Astrocyte (in vitro differentiated cells and primary cell): ENCODE results near the gene RPL26. TPM values are rescaled to one million over a fixed set of nuclear protein-coding genes. Genes with fewer than 3 reads are reported as not detected.
A peak's percentile ranks its signal among the peaks of the same experiment; 100 is the strongest.

Experiments used
- DNase-seq: peaks from one replicate; pipeline ENCODE4 v3.0.0-alpha.2; 2010; ENCODE audit warnings: low read depth
- FAIRE-seq: peaks from 2 replicates; lab custom pipeline; 2011; peaks lifted over from hg19 to GRCh38; lab: Jason Lieb, UNC
- H2AFZ ChIP-seq: 2 replicates; pipeline ENCODE4 v1.6.0; 2012; ENCODE audit warnings: low read depth, low read length, inconsistent platforms
- H3K27ac ChIP-seq: 2 replicates; pipeline ENCODE4 v1.5.1; 2011; ENCODE audit warnings: low read depth, low read length, inconsistent platforms
- H3K27me3 ChIP-seq: 2 replicates; pipeline ENCODE4 v1.6.0; 2011; ENCODE audit warnings: low read length, inconsistent platforms; ENCODE audit not compliant: insufficient read depth
- H3K36me3 ChIP-seq: 2 replicates; pipeline ENCODE4 v1.5.1; 2011; ENCODE audit warnings: low read length, inconsistent platforms; ENCODE audit not compliant: insufficient read depth
- H3K4me1 ChIP-seq: 2 replicates; pipeline ENCODE4 v1.5.1; 2011; ENCODE audit warnings: low read length, inconsistent platforms; ENCODE audit not compliant: insufficient read depth
- H3K4me2 ChIP-seq: 2 replicates; pipeline ENCODE4 v1.6.0; 2012; ENCODE audit warnings: low read length, inconsistent platforms
- H3K4me3 ChIP-seq: 2 replicates; pipeline ENCODE4 v1.5.1; 2011; ENCODE audit warnings: low read depth, mild to moderate bottlenecking, low read length, inconsistent platforms; ENCODE audit not compliant: insufficient read depth
- H3K79me2 ChIP-seq: 2 replicates; pipeline ENCODE4 v1.6.0; 2012; ENCODE audit warnings: mild to moderate bottlenecking, low read length, inconsistent platforms; ENCODE audit not compliant: insufficient read depth
- H3K9ac ChIP-seq: 2 replicates; pipeline ENCODE4 v1.6.0; 2012; ENCODE audit warnings: mild to moderate bottlenecking, low read length, inconsistent platforms
- H3K9me3 ChIP-seq: 2 replicates; pipeline ENCODE4 v1.5.1; 2012; ENCODE audit warnings: low read depth, mild to moderate bottlenecking, low read length, inconsistent platforms; ENCODE audit not compliant: insufficient read depth
- H4K20me1 ChIP-seq: 2 replicates; pipeline ENCODE4 v1.6.0; 2012; ENCODE audit warnings: low read length, inconsistent platforms; ENCODE audit not compliant: insufficient read depth
- H3K27ac Mint-ChIP-seq: one replicate; pipeline ENCODE4 v1.8.0; 2021; ENCODE audit warnings: mild to moderate bottlenecking, mixed read lengths; ENCODE audit not compliant: unreplicated experiment
- H3K27me3 Mint-ChIP-seq: one replicate; pipeline ENCODE4 v1.8.0; 2021; ENCODE audit warnings: low read depth, mixed read lengths; ENCODE audit not compliant: unreplicated experiment
- H3K36me3 Mint-ChIP-seq: one replicate; pipeline ENCODE4 v1.8.0; 2021; ENCODE audit warnings: low read depth, mixed read lengths; ENCODE audit not compliant: unreplicated experiment
- H3K4me1 Mint-ChIP-seq: one replicate; pipeline ENCODE4 v1.8.0; 2021; ENCODE audit warnings: low read depth, mixed read lengths; ENCODE audit not compliant: unreplicated experiment
- H3K4me3 Mint-ChIP-seq: one replicate; pipeline ENCODE4 v1.8.0; 2021; ENCODE audit warnings: mild to moderate bottlenecking, moderate library complexity, mixed read lengths; ENCODE audit not compliant: unreplicated experiment
- H3K9me3 Mint-ChIP-seq: one replicate; pipeline ENCODE4 v1.8.0; 2021; ENCODE audit warnings: mild to moderate bottlenecking, mixed read lengths; ENCODE audit not compliant: unreplicated experiment
- EZH2 ChIP-seq: IDR thresholded peaks from 2 replicates; pipeline ENCODE4 v1.6.1; 2012; ENCODE audit warnings: mild to moderate bottlenecking, low read length, inconsistent platforms; ENCODE audit not compliant: insufficient read depth
- total RNA-seq: library from RNA; stranded (reverse); gene quantifications from 2 replicates; pipeline ENCODE4 v1.2.1, GENCODE V29; 2021
- TF ChIP-seq, protein P1 (sequence below): IDR thresholded peaks from 2 replicates; pipeline ENCODE4 v1.5.1; 2011; ENCODE audit warnings: low read depth, mild to moderate bottlenecking, inconsistent platforms, low read length, moderate library complexity; ENCODE audit not compliant: insufficient read depth

RPL26 gene
- total RNA-seq, 1 donor from 2014 or later, result 1,342 TPM

DNA sequence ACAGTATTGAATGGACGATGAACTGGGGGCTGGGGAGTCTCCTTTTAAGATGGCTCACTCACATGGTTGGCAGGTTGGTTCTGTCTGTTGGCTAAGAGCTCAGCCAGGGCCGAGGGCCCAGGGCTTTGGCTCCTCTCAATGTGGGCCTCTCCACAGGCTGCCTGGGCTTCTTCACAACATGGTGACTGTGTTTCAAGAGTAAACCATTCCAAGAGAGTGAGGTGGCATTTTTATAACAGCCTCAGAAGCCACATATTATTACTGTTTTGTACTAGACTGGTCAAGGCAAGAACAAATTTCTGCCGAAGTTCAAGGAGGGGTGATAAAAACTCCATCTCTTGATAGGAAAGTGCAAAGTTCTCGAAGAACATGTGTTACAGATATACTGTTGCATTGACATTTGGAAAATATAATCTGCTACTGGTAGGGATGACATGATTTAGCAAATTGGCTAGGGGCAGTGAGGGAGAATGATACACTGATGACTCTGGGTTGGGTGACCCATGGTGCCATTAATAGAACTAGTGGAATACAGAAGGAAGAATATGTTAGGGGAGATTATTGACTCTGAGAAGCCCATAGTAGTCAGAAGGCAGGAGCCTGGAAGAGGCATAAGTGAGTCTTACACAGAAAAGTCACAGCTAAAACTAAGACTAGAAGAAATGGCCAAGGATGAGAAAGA is 20.2 kb downstream of the RPL26 start:
- peak overlapping the region; percentile 66 for H3K27ac Mint-ChIP-seq
- no peak overlapping the region for H3K9ac ChIP-seq
- no peak overlapping the region for H3K27ac ChIP-seq
- H3K27me3 ChIP-seq, result no peaks in the 10 kb centered on the region
- no peaks in the 10 kb centered on the region for H3K36me3 ChIP-seq
- peaks cover 44% of the 10 kb centered on the region for H3K4me1 Mint-ChIP-seq
- H3K36me3 Mint-ChIP-seq, result no peaks in the 10 kb centered on the region
- DNase-seq, result peak; percentile 40
- H2AFZ ChIP-seq, result no peak overlapping the region
- no peaks in the 10 kb centered on the region for H3K79me2 ChIP-seq
- H3K9me3 ChIP-seq, result no peaks in the 10 kb centered on the region
- H4K20me1 ChIP-seq, result no peaks in the 10 kb centered on the region
- H3K4me3 ChIP-seq, result no peak overlapping the region
- H3K4me2 ChIP-seq, result no peak overlapping the region
- FAIRE-seq, result no peak
- no peak for TF ChIP-seq EZH2
- TF ChIP-seq, protein P1, sequence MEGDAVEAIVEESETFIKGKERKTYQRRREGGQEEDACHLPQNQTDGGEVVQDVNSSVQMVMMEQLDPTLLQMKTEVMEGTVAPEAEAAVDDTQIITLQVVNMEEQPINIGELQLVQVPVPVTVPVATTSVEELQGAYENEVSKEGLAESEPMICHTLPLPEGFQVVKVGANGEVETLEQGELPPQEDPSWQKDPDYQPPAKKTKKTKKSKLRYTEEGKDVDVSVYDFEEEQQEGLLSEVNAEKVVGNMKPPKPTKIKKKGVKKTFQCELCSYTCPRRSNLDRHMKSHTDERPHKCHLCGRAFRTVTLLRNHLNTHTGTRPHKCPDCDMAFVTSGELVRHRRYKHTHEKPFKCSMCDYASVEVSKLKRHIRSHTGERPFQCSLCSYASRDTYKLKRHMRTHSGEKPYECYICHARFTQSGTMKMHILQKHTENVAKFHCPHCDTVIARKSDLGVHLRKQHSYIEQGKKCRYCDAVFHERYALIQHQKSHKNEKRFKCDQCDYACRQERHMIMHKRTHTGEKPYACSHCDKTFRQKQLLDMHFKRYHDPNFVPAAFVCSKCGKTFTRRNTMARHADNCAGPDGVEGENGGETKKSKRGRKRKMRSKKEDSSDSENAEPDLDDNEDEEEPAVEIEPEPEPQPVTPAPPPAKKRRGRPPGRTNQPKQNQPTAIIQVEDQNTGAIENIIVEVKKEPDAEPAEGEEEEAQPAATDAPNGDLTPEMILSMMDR, result no peak
- peak overlapping the region; percentile 14 for H3K4me3 Mint-ChIP-seq
- H3K27me3 Mint-ChIP-seq, result no peaks in the 10 kb centered on the region
- no peaks in the 10 kb centered on the region for H3K9me3 Mint-ChIP-seq
- H3K4me1 ChIP-seq, result peaks cover 16% of the 10 kb centered on the region

DNA sequence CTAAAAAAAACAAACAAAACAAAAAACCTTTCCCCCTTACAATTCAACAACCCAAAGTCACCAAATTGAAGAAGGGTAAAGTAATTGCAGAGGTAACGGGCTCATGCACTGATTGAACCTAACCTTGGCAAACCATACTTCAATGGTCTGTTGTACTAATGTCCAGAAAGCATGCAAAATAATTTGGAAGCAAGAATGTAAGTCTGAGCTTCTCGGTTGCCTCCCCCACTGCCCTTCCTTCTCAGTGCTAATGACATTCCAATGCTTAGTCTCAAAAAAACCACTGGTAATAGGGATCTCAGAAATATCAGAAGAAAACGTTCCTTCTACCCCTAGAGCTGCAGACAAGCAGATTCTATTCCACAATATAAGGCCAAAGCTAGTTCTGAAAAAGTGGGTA is 22.2 kb downstream of the RPL26 start:
- Histone ChIP-seq H3K4me3 (no peak overlapping the region), H3K4me1 (peaks cover 10% of the 10 kb centered on the region), H4K20me1 (no peaks in the 10 kb centered on the region), H3K9ac (no peak overlapping the region), H2AFZ (no peak overlapping the region), H3K9me3 (no peaks in the 10 kb centered on the region), H3K36me3 (no peaks in the 10 kb centered on the region), H3K27ac (no peak overlapping the region), H3K4me2 (peak overlapping the region; percentile 0), H3K27me3 (no peaks in the 10 kb centered on the region), H3K79me2 (no peaks in the 10 kb centered on the region)
- H3K4me3 Mint-ChIP-seq, result peak overlapping the region; percentile 1
- peaks cover 39% of the 10 kb centered on the region for H3K4me1 Mint-ChIP-seq
- no peaks in the 10 kb centered on the region for H3K36me3 Mint-ChIP-seq
- FAIRE-seq, result no peak
- TF ChIP-seq, protein P1, result no peak
- TF ChIP-seq EZH2, result no peak
- H3K9me3 Mint-ChIP-seq, result no peaks in the 10 kb centered on the region
- DNase-seq, result no peak
- H3K27me3 Mint-ChIP-seq, result no peaks in the 10 kb centered on the region
- peak overlapping the region; percentile 94 for H3K27ac Mint-ChIP-seq

DNA sequence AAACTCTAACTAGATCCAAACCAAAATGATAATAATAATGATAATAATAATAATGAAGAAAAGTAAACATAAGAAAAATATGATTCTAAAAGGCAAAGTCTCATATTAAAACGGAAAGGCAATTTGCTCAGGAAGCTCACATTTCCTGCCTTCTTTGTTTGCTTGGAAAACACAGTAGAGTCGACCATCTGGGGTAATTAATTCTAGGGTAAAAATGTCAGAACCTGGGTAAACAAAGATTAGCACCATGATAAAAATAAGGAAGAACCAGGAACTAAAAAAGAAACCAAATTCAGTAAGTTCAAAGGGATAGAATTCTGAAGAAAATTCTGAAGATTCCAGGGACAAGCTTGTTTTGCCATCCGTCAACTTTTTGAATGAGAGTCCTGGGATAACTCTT is 22.7 kb downstream of the RPL26 start:
- DNase-seq (no peak), FAIRE-seq (no peak)
- Histone ChIP-seq H3K27ac (no peak overlapping the region), H3K27me3 (no peaks in the 10 kb centered on the region), H3K4me2 (peak overlapping the region; percentile 62), H3K4me1 (peaks cover 6% of the 10 kb centered on the region), H3K9ac (no peak overlapping the region), H3K9me3 (no peaks in the 10 kb centered on the region), H4K20me1 (no peaks in the 10 kb centered on the region), H3K36me3 (no peaks in the 10 kb centered on the region), H3K79me2 (no peaks in the 10 kb centered on the region), H2AFZ (no peak overlapping the region), H3K4me3 (no peak overlapping the region)
- H3K36me3 Mint-ChIP-seq, result no peaks in the 10 kb centered on the region
- peak overlapping the region; percentile 94 for H3K27ac Mint-ChIP-seq
- H3K27me3 Mint-ChIP-seq, result no peaks in the 10 kb centered on the region
- H3K4me1 Mint-ChIP-seq, result peaks cover 34% of the 10 kb centered on the region
- H3K9me3 Mint-ChIP-seq, result no peaks in the 10 kb centered on the region
- TF ChIP-seq, protein P1, result no peak
- no peak for TF ChIP-seq EZH2
- no peak overlapping the region for H3K4me3 Mint-ChIP-seq
